Measurements from ENCODE around the gene SH3GL2.

Gene SH3GL2

DNA sequence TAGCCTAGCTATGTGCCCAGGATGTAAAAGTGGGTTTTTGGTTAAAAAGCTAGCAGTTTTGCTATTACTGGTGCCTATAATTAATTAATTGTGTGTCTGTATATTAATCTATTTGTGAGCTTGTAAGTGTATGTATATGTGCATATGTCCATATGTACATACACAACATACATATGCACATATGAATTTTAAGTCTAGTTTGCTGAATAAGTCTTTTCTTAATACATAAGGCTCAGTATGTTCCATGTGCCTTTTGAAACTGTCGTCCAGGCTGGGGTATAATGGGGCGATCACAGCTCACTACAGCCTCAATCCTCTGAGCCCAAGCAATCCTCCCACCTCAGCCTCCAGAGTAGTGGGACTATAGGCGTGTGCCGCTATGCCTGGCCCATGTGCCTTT lies 10.1 kb downstream of the SH3GL2 start:
- no peak overlapping the region for H3K27ac ChIP-seq
- TF ChIP-seq CTCF (conservative IDR thresholded peaks at IDR 0.05), result no peak

DNA sequence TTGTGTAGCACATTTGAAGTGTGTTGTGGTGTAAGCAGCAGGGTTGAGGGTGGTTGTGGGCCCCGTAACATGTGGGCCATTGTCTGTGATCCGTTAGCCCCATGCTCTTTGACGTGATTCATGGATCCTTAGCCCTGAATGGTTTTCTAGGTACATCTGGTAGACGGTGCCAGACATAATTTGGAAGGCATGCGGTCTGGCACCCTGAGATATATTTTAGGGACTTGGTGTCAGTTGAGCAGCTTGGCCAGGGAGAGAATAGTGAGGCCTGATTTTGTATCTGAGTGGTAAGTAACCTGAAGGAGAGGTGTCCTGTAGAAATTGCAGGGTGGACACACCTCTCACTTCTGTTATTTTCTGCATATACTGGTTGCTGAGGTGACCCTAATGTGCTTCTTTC lies 10.9 kb downstream of the SH3GL2 start:
- no peak overlapping the region for H3K27ac ChIP-seq
- no peak for TF ChIP-seq CTCF (conservative IDR thresholded peaks at IDR 0.05)

DNA sequence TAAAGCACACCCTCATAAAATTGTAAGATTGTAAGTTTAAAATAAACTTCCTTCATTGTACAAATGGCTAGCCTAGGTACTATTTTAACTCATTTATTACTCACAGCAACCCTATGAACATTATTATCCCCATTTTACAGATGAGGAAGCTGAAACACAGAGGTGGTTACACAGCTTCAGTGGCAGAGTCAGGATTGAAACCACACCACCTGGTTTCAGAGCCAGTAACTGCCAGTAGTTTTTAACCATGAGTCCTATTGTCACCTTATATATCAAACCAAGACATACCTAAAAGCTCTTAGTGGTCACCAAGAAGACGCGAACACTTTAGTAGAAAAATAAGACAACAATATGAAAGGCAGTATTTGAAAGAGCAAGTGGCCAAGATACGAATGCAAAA lies 16.1 kb downstream of the SH3GL2 start:
- TF ChIP-seq CTCF (conservative IDR thresholded peaks at IDR 0.05), result no peak
- no peak overlapping the region for H3K27ac ChIP-seq

DNA sequence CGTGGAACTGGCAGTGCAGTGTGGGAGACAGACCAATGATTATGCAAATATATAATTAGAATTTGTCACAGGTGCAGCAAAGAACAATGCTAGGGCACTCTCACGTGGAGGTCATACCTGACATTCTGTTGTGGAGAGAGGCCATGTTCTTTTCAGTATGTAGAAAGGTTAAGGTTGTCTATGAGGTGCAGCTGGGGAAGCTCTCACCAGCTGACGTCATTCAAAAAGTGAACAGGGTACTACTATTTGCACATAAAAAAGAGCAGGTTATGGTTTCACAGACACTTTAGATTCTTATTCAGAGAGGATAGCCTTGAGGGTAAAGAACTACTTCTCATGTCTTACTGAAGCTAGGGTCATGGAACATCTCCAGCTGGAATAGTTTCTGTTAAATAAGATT lies 19.1 kb downstream of the SH3GL2 start:
- TF ChIP-seq CTCF (conservative IDR thresholded peaks at IDR 0.05), result no peak

GRCh38 chr9:17600962-17601593 lies 22.2 kb downstream of the SH3GL2 start:
- no peak for TF ChIP-seq CTCF (conservative IDR thresholded peaks at IDR 0.05)
- H3K27ac ChIP-seq, result no peak overlapping the region

More for the DNA sequence above, 19.1 kb downstream of the SH3GL2 start:
- H3K27ac ChIP-seq, result no peak overlapping the region

- no peak overlapping the region for H3K27ac ChIP-seq
- no peak for TF ChIP-seq CTCF (conservative IDR thresholded peaks at IDR 0.05)
Measured at GRCh38 chr9:17604556-17604955, 25.7 kb downstream of the SH3GL2 start.

DNA sequence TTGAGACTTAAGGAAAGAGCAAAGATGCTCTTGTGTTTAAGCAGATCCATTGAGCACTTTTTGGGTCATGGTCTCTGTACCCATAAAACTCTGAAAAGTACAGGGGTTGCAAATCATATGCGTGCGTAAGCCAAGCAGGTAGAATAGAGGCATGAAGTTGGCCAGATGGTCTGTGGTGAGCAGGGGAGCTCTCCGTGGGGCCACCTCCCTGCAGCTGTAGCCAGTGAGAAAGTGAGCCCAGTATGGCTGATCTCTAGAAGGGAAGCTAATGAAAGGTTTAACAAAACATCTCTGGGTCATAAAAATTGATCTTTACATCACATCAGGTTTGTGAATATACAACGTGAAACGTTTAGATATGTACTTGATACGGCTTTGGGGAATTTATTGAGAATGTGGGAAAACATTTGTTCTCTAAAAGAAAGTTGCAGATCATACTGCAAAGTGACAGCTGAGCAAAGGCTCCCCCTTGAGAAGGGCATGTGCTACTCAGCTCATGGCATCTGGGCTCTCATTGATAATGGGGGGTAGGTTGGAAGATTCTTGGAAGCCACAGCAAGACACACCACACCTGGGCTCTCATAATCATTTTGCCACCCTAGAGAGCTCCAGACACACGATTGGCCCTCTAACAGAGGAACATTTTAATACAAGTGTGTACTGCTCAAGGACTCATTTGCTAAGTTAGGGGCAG lies 30.6 kb downstream of the SH3GL2 start:
- no peak for TF ChIP-seq CTCF (conservative IDR thresholded peaks at IDR 0.05)
- no peak overlapping the region for H3K27ac ChIP-seq
